HG02642 (cell line): Measurements from ENCODE around the gene ORC3.
"Not testable (repeated sequence)": the region's sequence is repeated elsewhere in the genome, so short reads cannot be mapped to it uniquely, and the experiment has no call there.

Experiments
- ATAC-seq: cut with Tn5 transposase; IDR thresholded peaks from one replicate; pipeline ENCODE4 v1.9.1; 2021; ENCODE audit warnings: mild to moderate bottlenecking; ENCODE audit not compliant: unreplicated experiment, poor library complexity

Gene ORC3

GRCh38 chr6:87590990-87591389 lies 1.1 kb downstream of the ORC3 start:
- ATAC-seq = no peak

DNA sequence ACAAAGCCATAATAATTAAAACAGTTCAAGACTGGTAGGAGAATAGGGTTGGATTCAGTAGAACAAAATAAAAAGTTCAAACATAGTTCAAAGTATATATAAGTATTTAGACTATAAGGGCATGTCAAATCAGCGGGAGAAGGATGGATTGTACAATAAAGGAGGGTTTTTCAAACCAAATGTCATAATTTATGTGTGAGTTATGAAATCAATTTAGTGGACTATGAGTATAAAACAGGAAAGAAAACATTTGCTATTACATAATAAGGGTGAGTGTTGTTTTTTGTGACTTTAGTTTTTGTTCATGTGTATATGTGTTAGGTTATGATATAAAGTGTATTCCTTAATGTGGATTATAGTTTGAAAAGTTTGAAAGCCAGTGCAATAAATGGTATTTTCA lies 10.6 kb downstream of the ORC3 start:
- no peak for ATAC-seq

- ATAC-seq = no peak
Measured at GRCh38 chr6:87606199-87606598, 16.3 kb downstream of the ORC3 start.

- ATAC-seq = no peak
Measured at GRCh38 chr6:87608802-87609201, 18.9 kb downstream of the ORC3 start.

- not testable (repeated sequence) for ATAC-seq
Measured at GRCh38 chr6:87613018-87613417, 23.1 kb downstream of the ORC3 start.

DNA sequence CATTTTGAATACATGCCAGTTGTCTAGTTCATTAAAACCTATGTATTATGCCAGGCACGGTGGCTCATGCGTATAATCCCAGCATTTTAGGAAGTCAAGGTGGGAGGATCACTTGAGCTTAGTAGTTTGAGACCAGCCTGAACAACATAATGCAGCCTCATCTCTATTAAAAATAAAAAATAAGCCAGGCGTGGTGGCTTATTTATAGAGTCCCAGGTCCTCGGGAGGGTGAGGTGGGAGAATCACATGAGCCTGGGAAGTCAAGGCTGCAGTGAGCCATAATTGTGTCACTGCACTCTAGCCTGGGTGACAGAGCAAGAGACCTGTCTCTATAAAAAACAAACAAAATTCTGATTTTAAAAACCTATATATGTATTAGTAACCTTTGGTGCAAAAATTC lies 27.5 kb downstream of the ORC3 start:
- no peak for ATAC-seq

- no peak for ATAC-seq
Measured at GRCh38 chr6:87618531-87618930, 28.6 kb downstream of the ORC3 start.

DNA sequence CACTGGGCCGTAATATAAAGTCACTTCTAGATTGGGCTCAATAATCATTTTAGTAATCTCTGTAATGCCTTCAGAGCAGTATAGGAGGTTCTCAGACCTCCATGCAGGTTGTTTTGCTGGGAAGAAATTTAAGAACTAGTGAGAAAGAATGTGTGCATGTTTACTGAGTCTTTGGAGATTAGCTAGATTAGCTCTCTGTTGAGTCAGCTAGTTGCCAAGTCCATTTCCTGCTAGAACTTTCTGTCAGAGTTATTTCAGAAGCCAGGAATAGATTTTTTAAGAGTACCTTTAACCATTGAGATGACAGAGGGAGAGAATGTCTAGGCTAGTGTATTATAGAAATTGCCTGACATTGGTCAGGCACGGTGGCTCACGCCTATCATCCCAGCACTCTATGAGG lies 33.3 kb downstream of the ORC3 start:
- no peak for ATAC-seq

- ATAC-seq = no peak
Measured at GRCh38 chr6:87628424-87628823, 38.5 kb downstream of the ORC3 start.

GRCh38 chr6:87628881-87629280 lies 38.9 kb downstream of the ORC3 start:
- ATAC-seq = no peak

GRCh38 chr6:87630746-87631145 lies 40.8 kb downstream of the ORC3 start:
- no peak for ATAC-seq

- ATAC-seq = no peak
Measured at GRCh38 chr6:87633851-87634250, 43.9 kb downstream of the ORC3 start.

DNA sequence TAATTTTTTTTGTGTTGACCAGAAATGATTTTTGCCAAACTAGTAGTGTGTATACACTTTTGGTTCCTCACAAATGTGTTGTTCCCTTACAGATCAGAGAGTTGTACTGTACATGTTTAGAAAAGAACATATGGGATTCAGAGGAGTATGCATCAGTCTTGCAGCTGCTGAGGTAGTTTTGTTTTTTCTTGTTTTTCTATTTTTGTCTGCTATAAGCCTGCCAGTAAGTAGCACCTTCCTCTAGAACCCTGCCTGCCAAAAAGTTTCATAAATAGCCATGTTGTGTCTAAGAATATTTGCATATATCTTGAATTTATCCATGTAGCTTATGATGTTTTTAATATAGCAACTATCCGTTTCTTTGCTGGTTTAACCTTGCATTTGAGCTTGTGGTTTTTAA lies 46.4 kb downstream of the ORC3 start:
- peak; percentile 56 for ATAC-seq

DNA sequence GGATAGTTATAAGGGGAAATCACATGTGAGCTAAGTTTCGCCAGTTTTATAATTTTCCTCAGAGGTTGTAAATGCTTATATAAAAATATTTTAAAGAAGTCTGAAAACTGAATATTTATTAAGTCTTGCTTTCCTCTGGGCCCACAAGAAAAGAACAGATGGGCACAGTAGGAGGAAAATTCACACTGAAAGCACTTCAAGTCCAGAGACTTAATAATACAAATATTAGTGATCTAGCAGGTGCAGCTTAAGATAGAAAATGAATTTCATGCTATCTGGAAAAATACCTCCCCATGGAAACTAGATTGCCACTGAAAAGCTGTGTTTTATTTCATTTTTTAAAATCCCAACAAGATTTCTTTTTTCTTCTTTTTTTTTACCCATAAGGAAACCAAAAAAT lies 47.2 kb downstream of the ORC3 start:
- no peak for ATAC-seq

DNA sequence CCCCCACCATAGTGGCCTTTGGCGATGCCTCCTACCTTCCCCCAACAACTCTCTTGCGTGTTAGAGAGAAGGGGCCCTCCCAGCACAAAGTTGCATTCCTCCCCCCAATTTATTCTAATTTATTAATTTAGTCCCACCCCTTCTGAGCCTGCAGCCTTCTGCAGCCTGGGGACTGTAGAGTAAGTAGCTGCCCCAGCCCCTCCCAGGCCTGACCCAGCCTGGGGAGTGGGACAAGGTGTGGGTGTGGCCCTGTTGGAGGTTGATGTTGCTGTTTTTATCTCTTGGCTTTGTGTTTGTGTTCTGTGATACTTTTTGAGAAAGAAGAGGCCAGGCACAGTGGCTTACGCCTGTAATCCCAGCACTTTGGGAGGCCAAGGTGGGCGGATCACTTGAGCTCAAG lies 49.4 kb downstream of the ORC3 start:
- ATAC-seq = no peak

- ATAC-seq = no peak
Measured at GRCh38 chr6:87641065-87641692, 51.2 kb downstream of the ORC3 start.

DNA sequence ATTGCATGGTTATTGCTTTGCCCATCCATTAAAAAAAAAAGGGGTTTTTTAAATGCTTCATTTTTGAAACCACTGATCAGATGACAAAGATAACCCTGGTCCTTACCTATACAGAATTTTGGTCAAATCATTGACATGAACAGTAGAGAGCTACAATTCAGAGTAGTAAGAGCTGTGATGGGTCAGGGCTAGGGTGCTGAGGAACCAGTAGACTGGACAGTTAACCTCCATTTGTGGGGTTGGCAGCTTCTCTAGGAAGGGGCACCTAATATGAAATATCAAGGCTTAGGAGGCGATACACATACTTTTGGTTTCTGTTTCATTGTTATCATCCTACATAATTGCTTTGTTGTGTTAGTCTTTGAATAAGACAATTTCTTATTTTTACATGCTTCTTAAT lies 55.1 kb downstream of the ORC3 start:
- ATAC-seq = no peak

- no peak for ATAC-seq
Measured at GRCh38 chr6:87653074-87653962, 63.4 kb downstream of the ORC3 start.

DNA sequence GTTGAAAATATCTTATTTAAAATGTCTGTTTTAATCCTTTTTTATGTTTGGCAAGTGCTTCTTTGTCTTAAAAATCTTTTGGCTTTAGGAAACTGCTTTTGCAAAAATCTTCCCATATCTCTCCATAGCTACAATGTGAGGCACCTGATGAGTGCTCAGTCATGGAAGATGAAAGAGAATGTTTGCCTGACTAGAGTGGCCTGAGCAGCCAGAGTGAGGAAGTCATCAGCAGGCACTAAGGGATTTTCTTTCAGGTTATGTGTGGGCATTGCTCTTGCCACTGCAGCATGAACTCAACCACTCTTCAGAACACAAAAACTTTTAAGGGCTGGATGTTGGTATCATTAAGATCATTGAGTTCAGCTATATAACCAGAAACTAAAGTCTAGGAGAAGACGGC lies 64.2 kb downstream of the ORC3 start:
- ATAC-seq = no peak

GRCh38 chr6:87654875-87655454 lies 65.0 kb downstream of the ORC3 start:
- ATAC-seq = no peak

DNA sequence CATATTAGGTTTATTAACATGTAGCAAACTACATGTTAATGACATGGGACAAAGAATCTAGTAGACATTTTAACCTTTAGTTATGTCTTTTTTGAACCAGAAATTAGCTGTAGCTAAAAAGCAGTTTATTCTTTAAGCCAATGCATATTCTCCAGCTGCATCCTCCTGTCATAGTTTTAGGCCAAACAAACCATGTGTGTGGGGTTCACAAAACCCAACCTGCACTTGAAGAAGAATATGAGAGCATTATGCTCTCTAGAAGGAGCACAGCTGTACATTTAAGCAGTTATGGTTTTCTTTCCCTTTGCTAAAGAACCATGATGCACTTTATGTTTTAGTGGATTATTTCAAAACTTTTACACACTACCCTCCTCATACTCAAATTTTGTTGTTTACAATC lies 65.9 kb downstream of the ORC3 start:
- ATAC-seq = no peak

DNA sequence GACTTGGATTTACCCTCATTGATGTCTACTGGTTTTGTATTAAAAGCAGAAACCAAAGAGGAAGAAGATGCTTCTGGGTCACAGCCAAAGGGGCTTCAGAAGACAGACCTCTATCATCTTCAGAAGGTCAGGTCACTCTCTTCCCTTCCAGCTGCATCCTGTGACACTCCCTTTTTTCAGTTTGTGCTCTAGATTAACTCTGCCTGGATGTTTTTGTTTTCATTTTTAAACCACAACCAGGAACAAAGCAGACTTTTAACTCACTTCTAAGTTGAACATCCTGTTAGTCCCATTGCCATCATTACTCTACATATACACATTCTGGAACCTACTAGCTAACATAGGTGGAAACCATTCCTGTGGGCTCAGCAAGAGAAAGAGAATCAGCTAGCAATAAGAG lies 66.9 kb downstream of the ORC3 start:
- peak; percentile 70 for ATAC-seq
